Astrocyte of the hippocampus (primary cell): ENCODE data around the gene KCTD5.
"Not testable (repeated sequence)": the region's sequence is repeated elsewhere in the genome, so short reads cannot be mapped to it uniquely, and the experiment has no call there.

Source experiments
- DNase-seq: peaks from one replicate; pipeline ENCODE4 v3.0.0; 2011; ENCODE audit warnings: low read depth, low spot score

The KCTD5 gene

GRCh38 chr16:2682209-2683021 is at the start of gene KCTD5:
Gene KCTD5 (plus strand): TSS chr16:2682523. CDS start chr16:2682549, 26 bp downstream.
- DNase-seq = peak; percentile 99

GRCh38 chr16:2639071-2639721 is 43.1 kb upstream of the KCTD5 start:
- not testable (repeated sequence) for DNase-seq

GRCh38 chr16:2639722-2640072 is 42.6 kb upstream of the KCTD5 start:
- not testable (repeated sequence) for DNase-seq

- not testable (repeated sequence) for DNase-seq
These were observed 39.8 kb upstream of the KCTD5 start for GRCh38 chr16:2642561-2642960.

GRCh38 chr16:2644754-2645453 is 37.4 kb upstream of the KCTD5 start:
- DNase-seq = not testable (repeated sequence)

- not testable (repeated sequence) for DNase-seq
These were observed 31.0 kb upstream of the KCTD5 start for GRCh38 chr16:2651268-2651871.

GRCh38 chr16:2653915-2654314 is 28.4 kb upstream of the KCTD5 start:
- not testable (repeated sequence) for DNase-seq

- not testable (repeated sequence) for DNase-seq
These were observed 27.4 kb upstream of the KCTD5 start for GRCh38 chr16:2654949-2655348.

GRCh38 chr16:2656985-2657384 is 25.3 kb upstream of the KCTD5 start:
- DNase-seq = no peak

GRCh38 chr16:2657803-2658202 is 24.5 kb upstream of the KCTD5 start:
- not testable (repeated sequence) for DNase-seq

- not testable (repeated sequence) for DNase-seq
These were observed 22.8 kb upstream of the KCTD5 start for GRCh38 chr16:2659560-2659959.

GRCh38 chr16:2660014-2660662 is 22.2 kb upstream of the KCTD5 start:
- not testable (repeated sequence) for DNase-seq

- peak; percentile 20 for DNase-seq
These were observed 21.5 kb upstream of the KCTD5 start for GRCh38 chr16:2660755-2661373.

GRCh38 chr16:2663553-2664546 is 18.5 kb upstream of the KCTD5 start:
- DNase-seq = peak; percentile 72

GRCh38 chr16:2664574-2664982 is 17.7 kb upstream of the KCTD5 start:
- DNase-seq = no peak

GRCh38 chr16:2666671-2667070 is 15.7 kb upstream of the KCTD5 start:
- DNase-seq = not testable (repeated sequence)

GRCh38 chr16:2669587-2669986 is 12.7 kb upstream of the KCTD5 start:
- not testable (repeated sequence) for DNase-seq

- peak; percentile 70 for DNase-seq
These were observed 12.3 kb upstream of the KCTD5 start for GRCh38 chr16:2670017-2670416.

GRCh38 chr16:2671193-2671592 is 11.1 kb upstream of the KCTD5 start:
- not testable (repeated sequence) for DNase-seq

GRCh38 chr16:2671741-2672140 is 10.6 kb upstream of the KCTD5 start:
- DNase-seq = no peak
